GM12801 (cell line): ENCODE results near the gene KSR1.

Experiments used
- TF ChIP-seq, protein P1 (sequence below): IDR thresholded peaks from one replicate; pipeline ENCODE4 v1.5.1; 2011; ENCODE audit warnings: control low read depth; ENCODE audit not compliant: insufficient read length; ENCODE audit errors: extremely low read depth

Gene KSR1

DNA sequence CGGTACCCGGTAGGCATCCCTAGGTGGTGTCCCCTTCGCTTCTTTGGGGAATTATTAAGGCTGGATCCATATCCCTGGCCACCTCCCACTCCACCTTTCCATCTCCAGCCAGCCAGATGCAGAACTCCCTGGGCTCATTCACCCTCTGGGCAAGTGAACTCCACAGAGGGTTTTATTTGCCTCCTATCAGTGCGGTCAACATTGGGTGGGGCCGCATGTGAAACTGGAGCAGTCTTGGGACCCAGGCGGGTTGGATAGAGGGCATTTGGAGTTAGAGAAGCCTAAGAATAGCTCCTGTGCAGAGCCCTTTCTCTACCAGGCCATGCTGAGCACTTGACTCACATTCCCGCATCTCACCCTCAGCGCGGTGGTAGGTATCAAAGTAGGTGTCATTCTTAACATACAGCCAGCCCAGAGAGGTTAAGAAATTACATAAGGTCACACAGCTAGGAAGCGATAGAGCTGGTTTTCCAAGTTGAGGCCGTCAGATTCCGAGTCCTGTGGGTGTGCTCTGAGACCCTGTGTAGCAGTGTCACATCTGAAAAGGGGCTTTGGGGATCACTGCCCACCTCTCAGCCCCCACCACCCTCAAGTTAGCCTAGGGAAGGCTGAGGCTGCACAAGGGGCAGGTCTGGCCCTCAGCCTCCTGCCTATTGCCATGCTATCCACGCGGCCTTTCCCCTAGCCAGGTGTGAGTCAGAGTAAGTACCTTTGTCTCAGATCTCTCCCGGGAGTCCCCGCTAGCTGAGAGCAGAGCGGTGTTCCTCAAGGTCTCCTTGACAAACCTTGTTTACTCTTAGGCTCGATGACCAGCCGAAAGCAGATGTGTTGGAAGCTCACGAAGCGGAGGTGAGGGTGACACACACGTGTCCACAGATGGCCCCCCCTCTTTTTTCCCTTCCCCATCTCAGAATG is 147.9 kb downstream of the KSR1 start:
- TF ChIP-seq, protein P1, sequence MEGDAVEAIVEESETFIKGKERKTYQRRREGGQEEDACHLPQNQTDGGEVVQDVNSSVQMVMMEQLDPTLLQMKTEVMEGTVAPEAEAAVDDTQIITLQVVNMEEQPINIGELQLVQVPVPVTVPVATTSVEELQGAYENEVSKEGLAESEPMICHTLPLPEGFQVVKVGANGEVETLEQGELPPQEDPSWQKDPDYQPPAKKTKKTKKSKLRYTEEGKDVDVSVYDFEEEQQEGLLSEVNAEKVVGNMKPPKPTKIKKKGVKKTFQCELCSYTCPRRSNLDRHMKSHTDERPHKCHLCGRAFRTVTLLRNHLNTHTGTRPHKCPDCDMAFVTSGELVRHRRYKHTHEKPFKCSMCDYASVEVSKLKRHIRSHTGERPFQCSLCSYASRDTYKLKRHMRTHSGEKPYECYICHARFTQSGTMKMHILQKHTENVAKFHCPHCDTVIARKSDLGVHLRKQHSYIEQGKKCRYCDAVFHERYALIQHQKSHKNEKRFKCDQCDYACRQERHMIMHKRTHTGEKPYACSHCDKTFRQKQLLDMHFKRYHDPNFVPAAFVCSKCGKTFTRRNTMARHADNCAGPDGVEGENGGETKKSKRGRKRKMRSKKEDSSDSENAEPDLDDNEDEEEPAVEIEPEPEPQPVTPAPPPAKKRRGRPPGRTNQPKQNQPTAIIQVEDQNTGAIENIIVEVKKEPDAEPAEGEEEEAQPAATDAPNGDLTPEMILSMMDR, result no peak

DNA sequence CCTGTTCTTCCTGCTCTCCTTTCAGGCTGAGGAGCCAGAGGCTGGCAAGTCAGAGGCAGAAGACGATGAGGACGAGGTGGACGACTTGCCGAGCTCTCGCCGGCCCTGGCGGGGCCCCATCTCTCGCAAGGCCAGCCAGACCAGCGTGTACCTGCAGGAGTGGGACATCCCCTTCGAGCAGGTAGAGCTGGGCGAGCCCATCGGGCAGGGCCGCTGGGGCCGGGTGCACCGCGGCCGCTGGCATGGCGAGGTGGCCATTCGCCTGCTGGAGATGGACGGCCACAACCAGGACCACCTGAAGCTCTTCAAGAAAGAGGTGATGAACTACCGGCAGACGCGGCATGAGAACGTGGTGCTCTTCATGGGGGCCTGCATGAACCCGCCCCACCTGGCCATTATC is 149.2 kb downstream of the KSR1 start:
- TF ChIP-seq, protein P1, result no peak

DNA sequence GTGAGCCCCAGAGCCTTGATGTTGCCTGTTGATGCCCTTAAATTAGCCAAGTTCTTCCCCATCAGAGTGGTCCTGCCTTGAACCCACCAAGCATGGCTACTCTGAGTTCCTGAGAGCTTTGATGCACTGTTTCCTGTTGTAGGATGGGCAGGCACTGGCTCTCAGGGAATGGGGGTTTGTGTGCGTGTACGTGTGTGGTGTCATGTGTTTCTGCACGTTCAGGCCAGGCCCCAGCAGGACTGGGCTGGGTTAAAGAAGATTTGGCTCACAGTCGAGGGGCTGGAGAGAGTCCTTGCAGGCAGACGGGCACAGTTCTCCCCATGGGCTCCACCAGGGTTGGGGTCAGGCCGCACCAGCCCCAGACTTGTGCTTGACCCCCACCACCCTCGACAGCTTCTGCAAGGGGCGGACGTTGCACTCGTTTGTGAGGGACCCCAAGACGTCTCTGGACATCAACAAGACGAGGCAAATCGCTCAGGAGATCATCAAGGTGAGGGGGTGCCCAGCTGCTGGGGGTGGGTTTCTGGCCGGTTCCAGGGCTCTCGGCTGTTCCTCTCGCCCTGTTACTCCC is 151.4 kb downstream of the KSR1 start:
- TF ChIP-seq, protein P1, result no peak

DNA sequence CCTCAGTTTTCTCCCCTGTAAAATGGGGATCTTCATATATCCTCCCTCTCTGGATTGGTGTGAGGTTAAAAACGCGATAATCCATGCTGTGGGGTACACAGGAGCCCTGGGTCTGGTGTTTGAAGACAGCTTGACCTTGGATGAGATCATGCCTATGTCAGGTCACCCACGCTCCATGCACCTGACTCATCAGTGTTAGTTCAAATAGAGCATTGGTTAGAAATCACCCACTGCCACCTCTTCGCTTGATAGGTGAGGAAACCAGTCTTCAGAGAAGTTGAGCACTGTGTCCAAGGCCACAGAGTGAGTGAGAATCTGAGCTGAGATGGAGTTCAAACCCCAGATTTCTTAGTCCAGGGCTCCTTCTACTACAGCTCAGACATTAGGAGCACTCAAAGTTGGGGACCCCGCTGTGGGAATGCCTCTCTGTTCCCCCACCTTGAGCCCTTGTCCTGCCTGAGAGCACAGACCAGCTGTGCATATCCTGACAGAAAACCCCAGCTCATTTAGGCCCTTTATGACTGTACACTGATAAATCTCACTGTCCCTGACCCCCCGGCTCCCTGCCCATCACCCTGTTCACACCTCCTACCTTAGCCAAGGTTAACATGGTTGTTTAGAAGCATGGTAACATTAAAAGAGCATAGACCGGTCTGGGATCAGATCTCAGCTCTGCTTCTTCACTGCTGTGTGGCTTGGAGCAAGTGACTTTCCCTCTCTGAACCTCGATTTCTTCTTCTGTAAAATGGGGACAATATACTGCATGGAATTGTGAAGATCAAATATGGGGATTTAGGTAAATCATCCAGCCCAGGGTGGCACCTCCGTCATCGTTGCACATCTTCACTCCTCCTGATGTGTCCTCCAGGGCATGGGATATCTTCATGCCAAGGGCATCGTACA is 152.3 kb downstream of the KSR1 start:
- TF ChIP-seq, protein P1, result no peak

DNA sequence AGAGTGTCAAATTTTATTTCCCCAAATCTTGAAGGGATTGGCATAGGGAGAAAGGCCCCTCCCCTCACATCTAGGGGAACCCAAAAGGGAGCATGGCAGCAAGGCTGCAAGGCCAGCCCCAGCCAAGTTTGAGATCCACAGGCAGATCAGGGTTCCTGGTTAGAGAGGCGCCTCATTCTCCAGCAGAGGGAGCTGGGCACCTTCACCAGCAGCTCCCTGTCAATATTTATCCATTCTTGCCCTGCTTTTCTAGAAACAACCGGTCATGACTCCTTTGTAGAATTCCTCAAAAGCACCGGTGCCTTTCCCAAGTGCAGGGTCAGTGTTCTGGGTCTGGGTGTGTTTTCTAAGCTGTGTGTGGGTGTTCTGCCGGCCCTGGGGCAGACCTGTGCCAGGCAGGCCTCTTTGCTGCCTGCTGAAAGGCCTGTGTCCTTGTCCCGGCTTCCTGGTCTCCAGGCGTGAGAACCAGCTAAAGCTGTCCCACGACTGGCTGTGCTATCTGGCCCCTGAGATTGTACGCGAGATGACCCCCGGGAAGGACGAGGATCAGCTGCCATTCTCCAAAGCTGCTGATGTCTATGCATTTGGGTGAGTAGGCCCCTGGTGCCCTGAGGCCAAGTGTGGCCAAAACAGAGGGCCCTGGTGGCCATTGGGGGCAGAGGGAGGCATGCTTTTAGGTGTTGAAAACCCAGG is 153.5 kb downstream of the KSR1 start:
- TF ChIP-seq, protein P1, result no peak

DNA sequence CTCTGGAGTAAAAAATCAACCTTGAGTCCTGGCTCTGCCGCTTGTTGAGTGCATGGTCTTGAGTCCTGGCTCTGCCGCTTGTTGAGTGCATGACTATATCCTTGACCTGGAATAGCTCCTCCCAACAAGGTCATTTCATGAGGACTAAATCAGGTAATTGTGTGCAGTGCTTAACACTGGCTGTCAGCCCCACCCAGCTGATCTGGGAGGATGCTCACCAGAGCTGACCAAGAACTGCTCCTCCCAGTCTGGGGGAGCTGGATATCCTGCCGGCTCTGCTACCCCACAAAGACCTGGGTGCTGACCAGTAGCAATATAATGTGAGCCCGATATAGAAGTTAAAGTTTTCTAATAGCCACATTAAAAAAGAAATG is 154.0 kb downstream of the KSR1 start:
- TF ChIP-seq, protein P1, result no peak

DNA sequence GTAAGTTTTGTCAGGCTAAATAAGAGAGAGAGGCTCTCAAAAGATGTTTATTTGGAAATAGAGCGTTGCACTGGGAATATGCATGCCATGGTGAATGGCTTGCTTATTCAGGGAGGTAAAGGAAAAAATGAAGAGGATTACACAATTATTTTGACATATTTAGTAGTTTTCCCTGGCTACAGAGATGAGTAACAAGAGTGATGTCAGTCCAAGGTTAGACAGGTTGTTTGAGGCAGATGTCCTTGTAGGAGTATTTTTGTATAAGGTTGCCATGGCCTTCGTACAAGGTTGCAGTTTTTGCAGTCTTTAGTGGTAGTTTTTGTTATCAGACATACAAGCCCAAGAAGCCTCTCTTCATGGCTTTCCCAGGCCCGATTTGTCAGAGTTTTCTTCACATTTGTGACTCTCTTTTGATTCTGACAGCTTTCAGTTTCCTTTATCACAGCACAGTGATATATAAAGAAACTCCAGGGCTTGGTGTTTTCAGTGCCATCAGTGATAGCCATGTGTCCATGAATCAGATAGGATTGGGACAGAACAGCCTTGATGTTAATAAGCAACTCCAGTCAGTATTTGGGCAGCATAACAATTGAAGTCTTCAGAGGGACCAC is 156.0 kb downstream of the KSR1 start:
- TF ChIP-seq, protein P1, result no peak
